Epithelial cell of prostate (primary cell): ENCODE data around the gene SMU1.

ENCODE experiments used
- DNase-seq: peaks from one replicate; pipeline ENCODE4 v3.0.0-alpha.2; 2011; ENCODE audit warnings: low read depth, low spot score
- H3K27ac ChIP-seq: fragments of 450-650 bp; 2 replicates; pipeline ENCODE4 v1.5.1; 2017; ENCODE audit warnings: mild to moderate bottlenecking

SMU1 gene

DNA sequence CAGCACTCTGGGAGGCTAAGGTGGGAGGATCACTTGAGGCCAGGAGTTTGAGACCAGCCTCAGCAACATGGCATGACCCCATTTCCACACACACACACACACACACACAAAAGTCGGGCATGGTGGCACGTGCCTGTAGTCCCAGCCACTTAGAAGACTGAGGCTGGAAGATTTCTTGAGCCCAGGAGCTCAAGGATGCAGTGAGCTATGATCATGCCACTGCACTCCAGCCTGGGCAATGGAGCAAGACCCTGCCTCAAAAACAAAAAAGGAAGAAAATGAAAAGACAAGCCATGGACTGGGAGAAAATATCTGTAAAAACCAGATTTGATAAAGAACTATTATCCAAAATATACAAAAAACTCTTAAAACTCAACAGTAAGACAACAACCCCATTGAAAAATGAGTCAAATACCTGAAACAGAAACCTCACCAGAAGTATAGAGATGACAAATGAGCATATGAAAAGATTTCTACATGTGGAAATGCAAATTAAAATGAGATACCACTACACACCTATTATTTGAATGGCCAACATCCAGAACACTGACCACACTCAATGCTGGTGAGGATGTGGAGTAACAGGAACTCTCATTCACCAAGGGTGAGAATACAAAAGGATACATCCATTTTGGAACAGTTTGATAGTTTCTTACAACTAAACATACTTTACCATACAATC is 26.7 kb downstream of the SMU1 start:
- DNase-seq: no peak
- H3K27ac ChIP-seq: no peak overlapping the region

- H3K27ac ChIP-seq: no peak overlapping the region
- DNase-seq: no peak
Measured at GRCh38 chr9:33048054-33048465, 28.4 kb downstream of the SMU1 start.

DNA sequence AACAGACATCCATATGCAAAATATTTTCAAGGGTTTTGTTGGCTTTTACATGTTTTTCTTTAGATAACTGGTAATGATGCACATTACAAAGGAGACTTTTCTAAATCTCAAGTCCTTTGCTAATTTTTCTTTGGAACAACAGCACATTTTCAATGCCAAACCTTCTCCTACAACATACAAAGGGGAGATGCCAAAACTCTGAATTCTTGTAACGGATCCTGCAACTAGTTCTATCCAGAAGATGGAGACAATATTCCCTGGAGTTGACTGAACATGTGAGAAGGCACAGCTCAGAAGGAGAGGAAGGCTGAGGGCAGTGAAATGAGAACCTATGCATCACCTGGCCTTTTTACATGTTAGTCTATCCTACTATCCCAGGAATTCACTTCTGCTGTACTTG is 30.4 kb downstream of the SMU1 start:
- DNase-seq: no peak
- no peak overlapping the region for H3K27ac ChIP-seq

- DNase-seq: no peak
- peak overlapping the region; percentile 76 for H3K27ac ChIP-seq
Measured at GRCh38 chr9:33044677-33045282, 31.7 kb downstream of the SMU1 start.

DNA sequence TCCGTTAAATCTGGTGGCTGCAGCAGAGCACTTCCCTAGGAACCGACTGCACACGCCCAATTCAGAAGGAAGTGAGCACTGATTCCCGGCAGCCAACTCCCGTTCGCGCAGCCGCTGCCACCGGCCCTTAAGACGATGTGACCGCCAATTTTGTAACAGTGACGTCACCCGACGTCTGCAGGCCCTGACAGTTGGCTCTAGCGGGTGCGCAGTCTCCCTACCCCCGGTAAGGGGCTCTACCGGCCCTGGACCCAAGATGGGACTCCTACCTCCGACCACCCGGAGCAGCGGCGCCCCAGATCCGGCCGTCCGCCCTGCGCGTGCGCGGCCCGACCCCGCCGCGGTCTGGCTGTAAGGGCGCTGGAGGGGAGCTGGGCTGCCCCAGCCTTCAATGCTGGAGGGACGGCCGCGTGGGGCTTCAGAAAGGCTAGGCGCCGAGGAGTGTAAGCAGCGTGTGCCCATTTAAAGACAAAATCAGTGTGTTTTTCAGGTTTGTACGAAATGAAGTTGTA is 32.3 kb downstream of the SMU1 start:
- H3K27ac ChIP-seq: peak overlapping the region; percentile 76
- DNase-seq: peak; percentile 56

GRCh38 chr9:33043671-33044070 is 32.8 kb downstream of the SMU1 start:
- peak overlapping the region; percentile 76 for H3K27ac ChIP-seq
- DNase-seq: no peak

DNA sequence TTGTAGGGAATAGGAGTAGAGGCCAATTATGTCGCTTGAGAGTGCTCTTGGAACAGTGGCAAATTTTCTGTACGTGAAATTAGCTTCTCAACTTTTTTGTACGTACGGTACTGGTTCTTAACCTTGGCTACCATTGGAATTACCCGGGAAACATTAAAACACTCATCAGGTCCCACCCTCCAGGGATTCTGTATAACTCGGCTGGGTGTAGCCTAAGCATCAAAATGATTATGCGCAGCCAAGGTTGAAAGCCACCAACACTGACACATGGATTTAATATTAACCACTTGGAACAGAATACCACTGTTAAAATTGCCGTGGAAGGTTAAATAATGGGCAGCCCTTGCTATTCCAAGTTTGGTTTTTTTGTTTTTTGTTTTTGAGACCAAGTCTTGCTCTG is 34.0 kb downstream of the SMU1 start:
- no peak for DNase-seq
- H3K27ac ChIP-seq: no peak overlapping the region

GRCh38 chr9:33041432-33042188 is 34.9 kb downstream of the SMU1 start:
- H3K27ac ChIP-seq: peak overlapping the region; percentile 15
- DNase-seq: no peak

DNA sequence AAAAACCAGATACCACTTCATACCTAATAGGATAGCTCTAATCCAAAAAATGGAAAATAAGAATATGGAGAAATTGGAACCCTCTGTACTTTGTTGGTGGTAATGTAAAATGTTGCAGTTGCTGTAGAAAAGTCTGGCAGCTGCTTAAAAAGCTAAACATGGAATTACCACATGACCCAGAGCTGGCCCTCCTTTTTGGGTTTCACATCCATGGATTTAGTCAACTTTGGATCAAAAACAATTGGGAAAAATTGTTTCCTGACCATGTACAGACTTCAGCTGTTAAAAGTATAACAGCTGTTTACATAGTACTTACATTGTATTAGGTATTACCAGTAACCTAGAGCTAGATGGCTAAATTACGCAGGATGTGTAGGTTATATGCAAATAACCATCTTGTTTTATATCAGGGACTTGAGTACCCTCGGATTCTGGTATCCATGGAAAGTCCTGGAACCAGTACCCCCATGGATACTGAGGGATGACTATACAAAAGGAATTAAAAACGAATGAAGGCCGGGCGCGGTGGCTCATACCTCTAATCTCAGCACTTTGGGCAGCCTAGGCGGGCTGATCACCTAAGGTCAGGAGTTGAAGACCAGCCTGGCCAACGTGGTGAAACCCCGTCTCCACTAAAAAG is 35.6 kb downstream of the SMU1 start:
- no peak overlapping the region for H3K27ac ChIP-seq
- no peak for DNase-seq

GRCh38 chr9:33032865-33033264 is 43.6 kb downstream of the SMU1 start:
- no peak for DNase-seq
- H3K27ac ChIP-seq: no peak overlapping the region

- no peak overlapping the region for H3K27ac ChIP-seq
- no peak for DNase-seq
Measured at GRCh38 chr9:33032292-33032691, 44.2 kb downstream of the SMU1 start.

- no peak for DNase-seq
- no peak overlapping the region for H3K27ac ChIP-seq
Measured at GRCh38 chr9:33030285-33030684, 46.2 kb downstream of the SMU1 start.

DNA sequence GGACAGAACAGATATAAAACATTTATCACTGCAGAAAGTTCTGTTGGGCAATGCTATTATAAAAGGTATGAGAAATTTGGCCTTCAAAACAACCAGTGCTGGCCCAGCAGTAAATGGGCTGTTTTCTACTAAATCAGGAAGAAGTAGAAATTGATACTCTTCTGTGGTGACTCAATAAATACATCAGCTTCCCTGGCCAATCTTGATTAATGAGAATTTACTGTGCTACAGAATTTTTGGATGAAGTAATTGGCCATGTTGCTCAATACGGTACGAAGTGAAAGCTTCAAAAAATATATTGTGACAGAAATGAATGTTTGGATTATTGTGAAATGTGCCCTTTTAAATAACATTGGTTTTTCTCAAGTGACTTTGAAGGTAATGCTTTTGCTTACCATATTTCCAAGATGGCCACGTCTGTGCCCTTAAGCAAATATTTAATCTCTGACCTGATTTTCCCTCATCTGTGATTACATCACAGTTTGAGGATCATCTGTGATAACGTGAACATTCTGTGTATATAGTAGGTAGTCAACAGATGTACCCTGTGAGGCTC is 47.2 kb downstream of the SMU1 start:
- H3K27ac ChIP-seq: no peak overlapping the region
- no peak for DNase-seq

GRCh38 chr9:33025572-33026342 is 50.7 kb downstream of the SMU1 start:
- peak overlapping the region; percentile 71 for H3K27ac ChIP-seq
- no peak for DNase-seq

GRCh38 chr9:33024966-33025571 is 51.4 kb downstream of the SMU1 start, which contains the start of gene DNAJA1:
DNAJA1 (plus strand) TSS chr9:33025273; CDS start chr9:33026485, 1,212 bp downstream.
- DNase-seq: peak; percentile 62
- H3K27ac ChIP-seq: peak within 1 kb of the TSS; percentile 71

DNA sequence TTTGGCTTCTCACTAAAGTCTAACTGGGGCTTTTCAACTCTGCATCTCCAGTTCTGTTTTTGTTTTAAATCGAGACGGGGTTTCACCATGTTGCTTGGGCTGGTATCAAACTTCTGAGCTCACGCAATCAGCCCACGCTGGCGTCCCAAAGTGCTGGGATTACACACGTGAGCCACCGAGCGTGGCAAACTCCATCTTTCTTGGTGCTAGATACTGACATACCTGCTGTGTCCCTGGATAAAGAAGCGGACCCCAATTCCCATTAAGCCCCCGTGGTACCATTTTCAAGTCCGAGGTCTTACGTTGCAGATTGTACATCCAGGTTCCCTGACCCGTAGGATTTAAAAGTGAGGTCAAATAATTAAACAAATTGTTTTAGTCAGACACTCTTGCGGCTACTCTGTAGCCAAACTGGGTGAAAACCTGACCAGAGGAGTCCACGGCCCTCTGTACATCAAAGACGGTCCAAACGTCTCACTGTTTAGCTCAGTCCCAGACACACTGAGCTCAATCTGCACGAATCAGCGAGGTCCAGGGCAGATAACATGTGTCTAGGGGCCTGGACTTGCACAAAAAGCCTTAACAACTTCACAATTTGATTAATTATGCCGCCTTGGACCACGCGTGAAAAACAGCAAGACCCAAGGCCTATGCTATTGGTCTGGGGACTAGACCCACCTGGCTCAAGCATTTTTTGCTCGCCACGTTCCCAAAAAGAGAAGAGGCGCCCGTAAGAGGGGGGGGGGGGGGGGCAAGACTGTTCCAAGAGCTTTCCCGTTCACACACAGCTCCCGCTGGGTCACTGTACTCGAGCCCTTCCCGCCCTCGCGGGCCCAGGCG is 52.1 kb downstream of the SMU1 start:
- peak overlapping the region; percentile 71 for H3K27ac ChIP-seq
- DNase-seq: no peak

- peak overlapping the region; percentile 71 for H3K27ac ChIP-seq
- no peak for DNase-seq
Measured at GRCh38 chr9:33023661-33024060, 52.8 kb downstream of the SMU1 start.

GRCh38 chr9:33022755-33023154 is 53.7 kb downstream of the SMU1 start:
- no peak overlapping the region for H3K27ac ChIP-seq

More at GRCh38 chr9:33022755-33023154, 53.7 kb downstream of the SMU1 start:
- no peak for DNase-seq
